Stimulated activated effector memory CD8-positive, alpha-beta T cell treated with anti-CD3 and anti-CD28 coated beads, Interleukin-12 subunit alpha, Interleukin-12 subunit beta, amount 100 ng/mL, for 72 hours (primary cell): Measurements from ENCODE around the gene IL9R.
"Not testable (repeated sequence)": the region's sequence is repeated elsewhere in the genome, so short reads cannot be mapped to it uniquely, and the experiment has no call there.

Experiments
- ATAC-seq: fragments of 150-1000 bp; cut with Tn5 transposase; 2 replicates; pipeline ENCODE4 v1.10.0; 2021
- DNase-seq, 2 donors: peaks; one replicate each; pipeline ENCODE4 v3.0.0; 2021 to 2022; ENCODE audit warnings: low spot score in 2 of 2
- H3K27ac Mint-ChIP-seq: one replicate; pipeline ENCODE4 v1.8.0; 2022; ENCODE audit warnings: mild to moderate bottlenecking, mixed read lengths
- H3K36me3 Mint-ChIP-seq: one replicate; pipeline ENCODE4 v1.8.0; 2022; ENCODE audit warnings: mild to moderate bottlenecking, mixed read lengths
- H3K4me1 Mint-ChIP-seq: one replicate; pipeline ENCODE4 v1.8.0; 2022; ENCODE audit warnings: mixed read lengths
- H3K4me3 Mint-ChIP-seq: one replicate; pipeline ENCODE4 v1.8.0; 2022; ENCODE audit warnings: mild to moderate bottlenecking, mixed read lengths
- H3K9me3 Mint-ChIP-seq: one replicate; pipeline ENCODE4 v1.8.0; 2022; ENCODE audit warnings: mixed read lengths

The IL9R gene, protein sequence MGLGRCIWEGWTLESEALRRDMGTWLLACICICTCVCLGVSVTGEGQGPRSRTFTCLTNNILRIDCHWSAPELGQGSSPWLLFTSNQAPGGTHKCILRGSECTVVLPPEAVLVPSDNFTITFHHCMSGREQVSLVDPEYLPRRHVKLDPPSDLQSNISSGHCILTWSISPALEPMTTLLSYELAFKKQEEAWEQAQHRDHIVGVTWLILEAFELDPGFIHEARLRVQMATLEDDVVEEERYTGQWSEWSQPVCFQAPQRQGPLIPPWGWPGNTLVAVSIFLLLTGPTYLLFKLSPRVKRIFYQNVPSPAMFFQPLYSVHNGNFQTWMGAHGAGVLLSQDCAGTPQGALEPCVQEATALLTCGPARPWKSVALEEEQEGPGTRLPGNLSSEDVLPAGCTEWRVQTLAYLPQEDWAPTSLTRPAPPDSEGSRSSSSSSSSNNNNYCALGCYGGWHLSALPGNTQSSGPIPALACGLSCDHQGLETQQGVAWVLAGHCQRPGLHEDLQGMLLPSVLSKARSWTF

DNA sequence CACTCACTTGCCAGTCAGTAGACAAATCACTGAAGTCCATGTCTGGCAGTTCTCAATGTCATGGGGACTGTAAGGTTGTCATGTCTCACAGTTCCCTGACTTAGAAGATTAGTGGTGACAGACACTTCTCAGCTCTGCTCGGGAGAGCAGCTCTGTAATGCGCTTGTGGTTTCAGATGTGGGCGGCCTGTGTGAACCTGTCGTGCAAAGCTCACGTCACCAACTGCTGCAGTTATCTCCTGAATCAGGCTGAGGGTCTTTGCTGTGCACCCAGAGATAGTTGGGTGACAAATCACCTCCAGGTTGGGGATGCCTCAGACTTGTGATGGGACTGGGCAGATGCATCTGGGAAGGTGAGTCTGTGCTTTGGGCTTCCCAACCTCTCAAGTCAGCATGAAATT lies at the start of gene IL9R:
Gene IL9R, plus strand, starts transcription at position 261 of the 400 bp plus-strand sequence. Its CDS starts 64 bp downstream, at position 325.
- no peaks in the 10 kb centered on the region for H3K36me3 Mint-ChIP-seq
- no peaks in the 10 kb centered on the region for H3K9me3 Mint-ChIP-seq
- H3K4me3 Mint-ChIP-seq: peak within 1 kb of the TSS; percentile 33
- H3K4me1 Mint-ChIP-seq: peaks cover 35% of the 10 kb centered on the region
- peak within 1 kb of the TSS; percentile 77 for H3K27ac Mint-ChIP-seq
- DNase-seq (peak in 1 of 2 donors; percentile 78), ATAC-seq (peak; percentile 93)

DNA sequence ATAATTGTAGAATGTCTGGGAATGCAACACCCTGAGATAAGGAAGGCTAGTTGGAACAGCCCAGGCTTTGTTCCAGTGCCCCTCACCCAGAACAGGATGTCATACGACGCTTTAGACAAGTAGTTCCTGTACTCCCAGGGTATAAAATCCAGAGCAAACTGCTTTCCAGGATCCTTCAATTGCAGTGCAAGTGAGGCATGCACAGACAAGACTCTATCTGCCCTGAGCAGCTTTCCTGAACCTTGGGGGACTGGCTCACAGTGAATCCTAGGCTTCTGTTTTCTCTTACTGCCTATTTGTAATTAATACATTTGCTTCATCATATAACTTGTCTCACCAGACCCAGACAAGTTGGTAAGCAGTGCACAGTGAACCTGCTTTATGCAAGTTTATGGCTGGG lies 48.4 kb upstream of the IL9R start:
- Mint-ChIP-seq H3K4me1 (no peaks in the 10 kb centered on the region), H3K36me3 (peaks cover 5% of the 10 kb centered on the region), H3K27ac (no peak overlapping the region), H3K9me3 (no peaks in the 10 kb centered on the region), H3K4me3 (no peak overlapping the region)
- DNase-seq (no peak), ATAC-seq (no peak)

DNA sequence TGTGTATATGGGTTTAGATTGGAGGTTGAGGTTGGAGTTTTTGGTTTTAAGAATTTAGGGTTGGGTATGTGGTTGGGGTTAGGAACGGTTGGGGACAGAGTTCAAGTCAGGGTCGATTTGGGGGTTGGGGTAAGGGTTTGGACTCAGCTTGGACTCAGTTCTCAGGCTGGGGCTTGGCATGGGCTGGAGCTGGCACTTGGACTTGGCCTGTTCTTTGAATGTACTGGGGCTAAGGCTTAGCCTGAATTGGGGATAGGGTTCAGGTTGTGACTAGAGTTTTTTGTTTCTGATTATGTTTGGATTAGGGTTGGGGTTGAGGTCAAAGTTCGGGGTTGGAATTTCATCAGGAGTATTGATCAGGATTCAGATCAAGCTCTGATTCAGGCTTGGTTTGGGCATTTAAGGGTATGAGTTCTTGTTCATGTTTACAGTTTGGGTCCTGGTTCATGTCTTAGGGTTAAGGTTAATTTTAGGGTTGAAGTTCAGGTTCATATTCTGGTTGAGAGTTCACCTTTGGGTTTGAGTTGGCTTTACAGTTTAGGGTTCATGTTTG lies 46.2 kb upstream of the IL9R start:
- DNase-seq (no peak), ATAC-seq (no peak)
- H3K4me3 Mint-ChIP-seq: no peak overlapping the region
- H3K4me1 Mint-ChIP-seq: no peaks in the 10 kb centered on the region
- H3K36me3 Mint-ChIP-seq: no peaks in the 10 kb centered on the region
- no peaks in the 10 kb centered on the region for H3K9me3 Mint-ChIP-seq
- no peak overlapping the region for H3K27ac Mint-ChIP-seq

DNA sequence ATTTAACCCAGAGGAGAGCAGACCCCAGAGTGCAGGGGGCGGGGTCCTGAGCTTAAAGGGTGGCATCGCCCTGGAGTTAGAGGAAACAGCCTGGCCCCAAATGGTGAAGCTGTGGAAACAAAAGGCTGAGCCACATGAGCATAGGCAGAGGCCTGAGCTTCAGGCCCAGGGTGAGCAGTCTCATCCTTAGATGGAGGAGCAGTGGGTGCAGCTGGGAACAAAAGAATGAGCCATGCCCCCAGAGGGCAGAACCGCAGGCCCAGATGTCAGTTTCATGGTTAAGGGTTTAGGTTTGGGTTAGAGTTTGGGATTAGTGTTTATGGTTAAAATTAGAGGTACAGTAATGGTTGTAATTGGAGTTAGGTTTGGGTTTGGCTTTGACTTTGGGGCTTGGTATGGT lies 44.4 kb upstream of the IL9R start:
- Mint-ChIP-seq H3K27ac (no peak overlapping the region), H3K4me3 (no peak overlapping the region), H3K4me1 (no peaks in the 10 kb centered on the region), H3K36me3 (no peaks in the 10 kb centered on the region), H3K9me3 (no peaks in the 10 kb centered on the region)
- ATAC-seq (no peak), DNase-seq (no peak)

DNA sequence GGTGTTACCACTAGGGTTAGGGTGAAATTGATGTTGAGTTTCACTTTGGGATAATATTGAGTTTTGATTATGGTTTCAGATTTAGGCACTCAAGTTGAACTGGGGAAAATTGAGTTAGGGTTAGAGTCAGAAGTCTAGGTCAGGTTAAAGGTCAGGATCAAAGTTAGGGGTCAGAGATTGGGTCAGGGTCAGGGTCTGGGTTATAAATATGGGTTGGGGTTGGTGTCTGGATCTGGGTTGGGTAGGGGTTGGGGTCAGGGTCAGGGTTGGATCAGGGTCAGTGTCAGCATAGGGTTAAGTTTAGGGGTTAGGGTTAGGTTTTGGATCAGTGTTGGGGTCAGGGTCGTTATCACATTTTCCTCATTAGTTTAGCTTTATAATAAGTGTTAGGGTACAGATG lies 42.7 kb upstream of the IL9R start:
- Mint-ChIP-seq H3K27ac (no peak overlapping the region), H3K4me3 (no peak overlapping the region), H3K4me1 (no peaks in the 10 kb centered on the region), H3K36me3 (no peaks in the 10 kb centered on the region), H3K9me3 (no peaks in the 10 kb centered on the region)
- ATAC-seq (no peak), DNase-seq (no peak)

DNA sequence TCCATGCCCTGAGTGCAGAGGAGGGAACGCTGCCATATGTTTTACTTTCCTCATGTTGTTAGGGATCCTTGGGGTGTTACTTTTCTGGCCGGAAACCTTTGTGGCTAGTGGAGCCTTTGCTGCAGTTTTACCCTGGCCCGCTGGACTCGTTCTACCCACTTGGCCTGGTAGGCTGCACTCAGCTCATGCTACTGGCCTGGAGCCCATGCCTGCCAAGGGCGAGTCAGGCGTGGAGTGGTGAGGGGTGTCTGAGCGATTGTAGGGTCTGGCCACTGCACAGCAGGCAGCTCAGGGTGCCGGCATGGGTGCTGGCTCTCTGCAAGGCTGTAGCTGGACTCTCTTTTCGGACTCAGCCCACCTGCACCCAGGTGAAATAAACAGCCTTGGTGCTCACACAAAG lies 41.4 kb upstream of the IL9R start:
- no peak for DNase-seq
- H3K27ac Mint-ChIP-seq: no peak overlapping the region
- no peak overlapping the region for H3K4me3 Mint-ChIP-seq
- no peaks in the 10 kb centered on the region for H3K9me3 Mint-ChIP-seq
- ATAC-seq: no peak
- H3K36me3 Mint-ChIP-seq: no peaks in the 10 kb centered on the region
- no peaks in the 10 kb centered on the region for H3K4me1 Mint-ChIP-seq

DNA sequence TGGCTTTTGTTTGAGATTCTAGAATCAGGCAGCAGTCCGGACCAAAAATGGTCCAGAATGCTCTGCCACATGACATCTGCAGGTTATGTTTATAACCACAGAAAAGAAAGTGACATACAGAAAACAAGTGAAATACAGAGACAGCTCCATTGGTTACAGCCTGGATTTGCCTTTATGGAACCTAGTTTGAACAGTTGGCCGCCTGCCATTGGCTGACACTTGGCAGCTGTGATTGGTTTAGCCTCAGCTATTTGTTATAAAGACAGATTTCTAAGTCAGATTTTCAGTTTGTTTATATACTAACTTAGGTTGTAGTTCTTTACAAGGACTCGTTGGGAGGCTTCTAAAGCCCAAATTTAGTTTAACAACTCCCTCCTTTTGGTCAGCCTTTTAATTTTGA lies 40.8 kb upstream of the IL9R start:
- no peaks in the 10 kb centered on the region for H3K36me3 Mint-ChIP-seq
- H3K4me3 Mint-ChIP-seq: no peak overlapping the region
- ATAC-seq: no peak
- no peak for DNase-seq
- H3K4me1 Mint-ChIP-seq: no peaks in the 10 kb centered on the region
- H3K27ac Mint-ChIP-seq: no peak overlapping the region
- no peaks in the 10 kb centered on the region for H3K9me3 Mint-ChIP-seq

DNA sequence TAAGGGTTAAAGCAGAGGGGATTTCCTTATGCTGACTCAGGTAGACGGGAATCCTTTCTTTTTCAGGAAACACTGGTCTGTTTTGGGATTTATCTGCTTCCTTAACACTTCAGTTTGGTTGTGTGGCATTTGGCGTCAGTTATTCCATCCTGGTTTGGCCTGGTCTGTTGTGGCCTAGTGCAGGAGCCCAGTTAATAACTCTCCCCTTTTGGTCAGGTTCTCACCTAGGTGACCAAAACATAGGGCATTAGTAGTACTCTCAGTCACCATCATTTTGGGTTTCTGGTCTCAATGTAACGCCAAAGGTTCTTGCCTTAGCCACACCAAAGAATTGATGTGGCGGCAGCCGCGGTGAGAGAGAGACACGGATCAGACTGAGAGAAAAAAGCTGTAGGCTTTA lies 39.7 kb upstream of the IL9R start:
- no peak for DNase-seq
- Mint-ChIP-seq H3K27ac (no peak overlapping the region), H3K9me3 (no peaks in the 10 kb centered on the region), H3K4me1 (no peaks in the 10 kb centered on the region), H3K36me3 (no peaks in the 10 kb centered on the region), H3K4me3 (no peak overlapping the region)
- no peak for ATAC-seq

DNA sequence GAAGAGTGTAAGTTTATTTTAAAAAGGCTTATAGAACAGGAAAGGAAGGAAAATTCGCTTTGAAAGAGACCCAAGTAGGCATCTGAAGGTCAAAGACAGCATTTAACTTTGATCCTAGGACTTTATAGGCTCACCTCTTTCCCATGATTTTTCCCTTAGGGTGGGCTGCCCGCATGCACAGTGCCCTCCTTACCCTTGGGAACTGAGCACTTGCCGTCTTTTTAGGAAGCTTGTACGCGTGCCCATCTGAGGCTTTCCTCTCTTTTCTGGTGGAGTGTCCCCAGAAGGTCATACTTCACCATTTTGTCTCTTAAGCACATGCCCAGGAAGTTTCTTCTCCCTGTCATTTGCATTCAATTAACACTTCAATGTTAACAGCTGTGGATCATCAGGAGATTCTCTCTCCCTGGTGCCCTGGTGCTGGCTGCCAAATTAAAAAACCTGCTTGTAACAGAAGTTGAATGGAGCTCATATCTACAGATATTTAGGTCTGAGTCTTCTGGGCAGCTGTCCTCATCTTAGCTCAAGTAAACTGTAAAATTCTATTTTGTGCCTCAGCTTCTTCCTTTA lies 38.4 kb upstream of the IL9R start:
- DNase-seq (no peak), ATAC-seq (no peak)
- Mint-ChIP-seq H3K4me1 (no peaks in the 10 kb centered on the region), H3K36me3 (no peaks in the 10 kb centered on the region), H3K27ac (no peak overlapping the region), H3K4me3 (no peak overlapping the region), H3K9me3 (peaks cover 5% of the 10 kb centered on the region)

DNA sequence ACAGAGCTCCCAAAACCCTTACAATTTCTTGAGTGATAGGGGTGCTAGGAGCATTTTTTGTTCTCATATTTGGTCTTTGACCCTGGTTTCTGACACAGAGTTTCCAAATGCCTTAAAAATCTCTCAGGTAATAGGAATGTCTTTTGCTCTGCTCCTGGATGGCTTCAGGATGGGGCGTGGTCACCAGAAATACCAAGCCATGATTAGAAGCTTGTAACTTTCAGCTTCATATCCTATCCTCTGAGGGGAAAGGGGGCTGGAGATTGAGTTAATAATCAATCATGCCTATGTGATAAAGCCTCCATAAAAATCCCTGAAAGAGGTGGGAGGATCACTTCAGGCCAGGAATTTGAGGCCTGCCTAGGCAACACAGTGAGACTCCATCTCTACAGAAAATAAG lies 34.6 kb upstream of the IL9R start:
- no peaks in the 10 kb centered on the region for H3K4me1 Mint-ChIP-seq
- DNase-seq (no peak), ATAC-seq (no peak)
- no peaks in the 10 kb centered on the region for H3K36me3 Mint-ChIP-seq
- H3K9me3 Mint-ChIP-seq: peaks cover 5% of the 10 kb centered on the region
- H3K27ac Mint-ChIP-seq: no peak overlapping the region
- no peak overlapping the region for H3K4me3 Mint-ChIP-seq

DNA sequence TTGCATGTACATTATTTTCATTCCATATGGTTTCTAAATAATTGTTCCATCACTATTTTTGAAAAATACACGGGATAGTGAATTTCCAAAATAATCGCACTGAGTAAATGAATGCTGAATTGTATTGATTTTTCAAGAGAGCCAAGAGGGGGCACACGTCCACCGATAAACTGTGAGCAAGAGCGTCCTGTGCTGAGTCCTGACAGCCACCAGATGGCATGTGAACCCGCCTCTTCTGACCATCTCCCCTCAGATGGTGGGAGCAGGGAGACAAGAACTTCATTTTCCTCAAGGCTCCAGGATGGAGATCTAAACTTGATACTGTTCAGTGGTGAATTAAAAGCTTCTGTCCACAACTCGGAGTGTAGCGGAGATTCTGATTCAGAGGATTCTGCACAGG lies 30.6 kb upstream of the IL9R start:
- DNase-seq: no peak

DNA sequence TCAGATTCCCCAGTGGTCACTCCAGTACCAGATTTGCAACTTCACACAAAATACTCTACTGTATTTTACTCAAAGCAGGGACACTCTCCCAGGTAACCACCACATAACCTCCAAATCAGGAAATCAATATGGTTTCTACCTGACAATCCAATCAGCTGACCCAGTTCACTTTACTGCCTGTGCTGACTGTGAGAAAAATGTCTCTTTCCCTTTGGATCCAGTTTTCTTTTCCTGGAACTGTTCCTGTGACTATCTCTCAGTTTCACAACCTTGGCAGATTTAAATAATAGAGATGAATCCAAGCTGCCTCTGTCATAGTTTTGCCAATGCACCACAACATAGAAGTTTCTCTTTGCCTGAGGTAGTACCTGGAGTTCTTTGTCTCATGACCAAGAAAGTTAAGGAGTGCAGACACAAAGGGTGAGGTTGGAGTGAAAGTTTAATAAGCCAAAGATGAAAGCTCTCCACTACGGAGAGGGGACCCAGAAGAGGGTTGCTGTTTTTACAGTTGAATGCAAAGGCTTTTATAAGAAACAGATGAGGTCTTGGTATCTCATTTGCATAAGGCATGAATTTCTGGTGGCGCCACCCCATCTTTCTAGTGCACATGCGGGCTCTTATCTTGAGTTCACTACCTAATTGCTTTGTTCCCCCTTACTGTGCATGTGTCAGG lies 29.7 kb upstream of the IL9R start:
- Mint-ChIP-seq H3K4me1 (peaks cover 10% of the 10 kb centered on the region), H3K27ac (no peak overlapping the region), H3K4me3 (no peak overlapping the region), H3K36me3 (no peaks in the 10 kb centered on the region), H3K9me3 (peaks cover 14% of the 10 kb centered on the region)
- no peak for DNase-seq
- ATAC-seq: no peak

More for the DNA sequence above, 30.6 kb upstream of the IL9R start:
- no peak overlapping the region for H3K27ac Mint-ChIP-seq
- peak; percentile 73 for ATAC-seq
- H3K4me1 Mint-ChIP-seq: peaks cover 10% of the 10 kb centered on the region
- H3K4me3 Mint-ChIP-seq: no peak overlapping the region
- no peaks in the 10 kb centered on the region for H3K36me3 Mint-ChIP-seq
- peaks cover 14% of the 10 kb centered on the region for H3K9me3 Mint-ChIP-seq

DNA sequence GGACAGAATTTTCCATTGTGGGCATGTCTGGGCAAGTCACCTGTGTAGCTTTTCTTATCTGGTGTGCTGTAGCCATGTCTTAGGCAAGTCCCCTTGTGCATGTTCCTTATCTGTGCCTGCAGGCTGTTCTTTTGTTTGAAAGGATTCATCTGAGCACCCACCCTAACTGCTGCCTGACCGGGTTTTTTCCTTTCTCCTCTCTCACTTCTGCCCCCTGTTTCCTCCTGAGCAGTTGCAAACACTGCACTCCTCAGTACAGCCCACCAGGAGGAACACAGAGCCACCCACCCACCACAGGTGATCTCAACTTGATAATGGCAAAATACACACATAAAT lies 29.2 kb upstream of the IL9R start:
- Mint-ChIP-seq H3K4me1 (peaks cover 10% of the 10 kb centered on the region), H3K4me3 (no peak overlapping the region), H3K27ac (no peak overlapping the region), H3K36me3 (no peaks in the 10 kb centered on the region), H3K9me3 (peaks cover 14% of the 10 kb centered on the region)
- no peak for DNase-seq
- ATAC-seq: no peak

DNA sequence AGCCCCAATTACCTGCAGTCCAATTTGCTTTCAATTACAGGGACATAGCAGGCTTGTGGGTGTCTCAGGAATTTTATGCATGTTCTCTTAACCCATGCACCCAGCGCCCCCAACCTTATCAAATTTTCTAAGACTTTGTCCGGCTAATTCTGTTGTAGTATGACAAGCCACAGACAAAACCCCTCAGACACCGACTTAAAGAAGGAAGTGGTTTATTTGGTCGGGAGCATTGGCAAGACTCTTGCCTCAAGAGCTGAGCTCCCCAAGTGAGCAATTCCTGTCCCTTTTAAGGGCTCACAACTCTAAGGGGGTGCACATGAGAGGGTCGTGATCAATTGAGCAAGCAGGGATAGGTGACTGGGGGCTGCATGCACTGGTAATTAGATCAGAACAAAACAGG lies 28.7 kb upstream of the IL9R start:
- peaks cover 13% of the 10 kb centered on the region for H3K9me3 Mint-ChIP-seq
- H3K27ac Mint-ChIP-seq: no peak overlapping the region
- H3K4me3 Mint-ChIP-seq: no peak overlapping the region
- H3K36me3 Mint-ChIP-seq: no peaks in the 10 kb centered on the region
- H3K4me1 Mint-ChIP-seq: peaks cover 10% of the 10 kb centered on the region
- ATAC-seq (no peak), DNase-seq (no peak)

DNA sequence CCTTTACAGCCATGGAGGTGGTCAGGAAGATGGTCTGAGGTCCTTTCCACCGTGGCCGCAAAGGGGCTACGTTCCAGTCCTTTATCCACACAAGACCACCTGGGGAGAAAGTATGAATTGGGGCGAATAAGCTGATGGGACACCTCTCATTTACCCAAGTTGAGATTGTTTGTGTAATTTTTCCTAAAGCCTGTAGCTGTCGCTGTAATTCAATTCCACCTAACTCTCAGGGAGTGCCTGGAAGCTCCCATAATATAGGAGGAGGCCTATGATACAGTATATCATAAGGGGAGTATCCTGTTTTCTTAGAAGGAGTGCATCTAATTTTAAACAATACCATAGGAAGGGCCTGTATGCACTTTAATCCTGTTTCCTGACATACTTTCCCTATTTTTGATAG lies 25.8 kb upstream of the IL9R start:
- not testable (repeated sequence) for DNase-seq, ATAC-seq, H3K4me3 Mint-ChIP-seq, H3K36me3 Mint-ChIP-seq, H3K9me3 Mint-ChIP-seq, H3K27ac Mint-ChIP-seq
- peaks cover 10% of the 10 kb centered on the region for H3K4me1 Mint-ChIP-seq
